Measurements from ENCODE around the gene RAB4A.

RAB4A gene

DNA sequence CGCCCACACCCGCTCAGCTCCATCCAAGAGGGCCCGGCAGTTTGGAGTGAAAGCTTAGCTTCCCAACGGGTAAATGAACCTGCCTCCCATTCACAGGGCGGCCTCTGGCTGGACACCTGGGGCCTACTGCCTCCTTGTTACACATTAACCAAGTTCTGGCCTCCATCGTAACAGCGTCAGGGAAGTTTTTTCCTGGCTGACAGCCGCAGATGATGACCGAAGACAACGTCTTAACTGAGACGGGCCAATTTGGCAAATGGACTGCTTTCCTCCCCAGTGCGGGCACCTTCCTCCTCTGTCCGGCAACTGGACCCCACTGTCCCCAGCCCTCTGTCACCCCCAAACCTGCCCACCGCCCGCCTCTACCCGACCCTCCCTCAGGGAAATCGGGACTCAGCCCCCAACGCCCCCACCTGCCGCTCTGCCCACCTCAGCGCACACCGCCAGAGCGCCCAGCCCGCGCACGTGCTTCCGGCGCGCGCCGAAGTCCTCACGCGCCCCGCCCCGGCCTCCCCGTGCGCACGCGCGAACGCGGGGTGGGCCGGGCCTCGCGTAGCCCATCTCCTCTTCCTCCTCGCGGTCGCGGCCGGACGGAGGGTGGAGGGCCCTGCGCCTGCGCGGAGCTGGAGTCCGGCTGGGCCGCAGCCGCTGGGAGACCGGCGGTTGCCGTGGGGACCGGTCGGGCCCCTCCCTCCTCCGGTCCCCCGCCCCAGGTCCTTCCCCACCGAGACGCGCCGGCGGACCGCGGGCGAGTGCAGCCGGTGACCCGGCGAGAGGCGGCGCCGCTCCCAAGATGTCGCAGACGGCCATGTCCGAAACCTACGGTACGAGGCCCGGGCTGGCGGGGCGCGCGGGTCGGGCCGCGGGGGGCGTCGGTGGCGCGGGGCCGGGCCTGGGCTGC is at the start of gene RAB4A:
RAB4A (plus strand) TSS at position 565 of the 901 bp plus-strand sequence; CDS start at position 794, 229 bp downstream.
- DNase-seq (ENCODE audit: low spot score) = peak; percentile 82

DNA sequence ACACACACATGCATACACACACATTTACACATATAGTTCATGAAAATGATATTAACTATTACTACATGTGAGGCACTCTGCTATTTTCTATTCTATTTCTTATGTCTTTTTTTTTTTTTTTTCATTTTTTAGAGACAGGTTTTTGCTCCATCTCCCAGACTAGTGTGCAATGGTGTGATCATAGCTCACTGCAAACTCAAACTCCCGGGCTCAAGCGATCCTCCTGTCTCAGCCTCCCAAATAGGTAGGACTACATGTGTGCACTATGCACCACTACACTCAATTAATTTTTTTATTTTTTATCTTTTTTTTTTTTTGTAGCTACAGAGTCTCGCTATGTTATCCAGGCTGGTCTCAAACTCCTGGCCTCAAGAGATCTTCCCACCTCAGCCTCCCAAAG is 48.8 kb upstream of the RAB4A start:
- DNase-seq (ENCODE audit: low spot score) = no peak

DNA sequence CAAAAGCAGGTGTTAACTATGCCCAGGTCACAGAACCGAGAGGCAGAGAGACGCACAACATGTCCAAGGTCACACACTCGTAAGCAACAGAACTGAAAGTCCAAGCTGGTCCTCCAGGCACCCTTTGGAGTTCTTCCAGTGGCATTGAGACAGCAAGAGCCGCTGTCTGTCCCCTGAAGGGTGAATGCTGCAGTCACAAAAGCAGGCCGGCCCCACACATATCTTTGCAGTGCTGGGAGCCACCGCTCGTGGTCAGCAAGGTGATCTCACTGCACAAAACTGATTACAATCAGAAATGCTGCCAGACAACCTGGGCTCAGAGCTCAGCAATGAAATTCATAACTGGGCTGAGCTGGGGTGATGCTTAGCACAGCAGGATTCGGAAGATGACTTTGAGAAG is 47.4 kb upstream of the RAB4A start:
- no peak for DNase-seq (ENCODE audit: low spot score)

DNA sequence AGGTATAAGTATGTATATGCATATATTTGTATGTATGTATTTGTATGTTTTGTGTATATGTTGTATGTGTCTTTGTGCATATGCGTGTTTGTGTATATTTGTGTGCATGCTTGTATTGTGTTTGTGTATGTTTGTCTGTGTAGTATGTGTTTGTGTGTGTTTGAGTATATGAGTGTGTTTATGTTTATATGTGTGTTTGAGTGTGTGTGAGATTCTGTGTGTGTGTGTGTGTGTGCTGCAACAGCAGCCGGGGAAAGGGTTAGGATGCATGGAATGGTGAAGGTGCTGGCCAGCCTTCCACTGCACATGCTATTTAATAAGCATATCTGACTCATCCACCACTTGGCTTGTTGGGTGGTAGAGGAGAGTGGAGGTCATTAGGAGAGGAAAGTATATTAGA is 46.6 kb upstream of the RAB4A start:
- DNase-seq (ENCODE audit: low spot score) = no peak

- DNase-seq (ENCODE audit: low spot score) = peak; percentile 52
Measured at GRCh38 chr1:229225331-229225782, 45.6 kb upstream of the RAB4A start.

- no peak for DNase-seq (ENCODE audit: low spot score)
Measured at GRCh38 chr1:229226796-229227195, 44.1 kb upstream of the RAB4A start.

- DNase-seq (ENCODE audit: low spot score) = peak; percentile 81
Measured at GRCh38 chr1:229227298-229227919, 43.5 kb upstream of the RAB4A start.

DNA sequence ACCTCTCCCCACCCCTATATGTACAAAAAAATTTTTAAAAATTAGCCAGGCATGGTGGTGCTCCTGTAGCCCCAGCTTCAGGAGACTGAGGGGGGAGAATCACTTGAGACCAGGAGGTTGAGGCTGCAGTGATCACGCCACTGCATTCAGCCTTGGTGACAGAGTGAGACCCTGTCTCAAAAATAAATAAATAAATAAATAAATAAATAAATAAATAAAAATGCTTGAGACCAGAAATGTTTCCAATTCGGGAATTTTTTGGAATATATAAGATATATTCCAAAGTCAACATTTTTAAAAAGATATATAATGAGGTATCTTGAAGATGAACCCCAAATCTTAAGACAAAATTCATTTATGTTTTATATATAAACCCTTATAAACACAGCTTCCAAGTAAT is 42.4 kb upstream of the RAB4A start:
- no peak for DNase-seq (ENCODE audit: low spot score)

DNA sequence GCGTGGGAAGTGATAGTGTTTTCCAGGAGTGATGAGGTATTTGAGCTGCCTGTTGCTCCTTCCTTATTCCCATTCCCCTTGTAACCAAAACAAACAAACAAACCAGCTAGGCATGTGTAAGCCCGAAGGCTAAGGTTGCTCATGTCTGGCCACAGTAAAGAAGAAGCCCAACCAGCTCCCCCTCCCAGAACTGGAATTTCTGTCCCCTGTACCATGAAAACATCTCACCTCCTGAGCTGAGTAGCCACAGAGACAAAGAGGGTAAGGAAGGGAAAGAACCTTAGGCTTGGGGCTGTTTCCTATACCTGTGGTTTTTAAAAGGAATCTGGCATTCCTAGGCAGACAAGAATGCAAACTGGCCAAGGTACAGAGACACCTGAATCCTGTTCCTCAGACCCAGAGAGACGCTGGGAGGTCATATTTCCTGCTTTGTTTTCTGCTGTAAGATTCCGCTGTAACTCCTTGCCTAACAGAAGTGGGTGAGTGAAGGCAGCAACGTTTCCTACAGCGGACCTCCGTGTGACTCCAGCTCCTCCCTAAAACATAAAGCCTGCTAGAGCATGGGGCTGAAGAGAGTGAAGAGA is 41.7 kb upstream of the RAB4A start:
- DNase-seq (ENCODE audit: low spot score) = no peak

DNA sequence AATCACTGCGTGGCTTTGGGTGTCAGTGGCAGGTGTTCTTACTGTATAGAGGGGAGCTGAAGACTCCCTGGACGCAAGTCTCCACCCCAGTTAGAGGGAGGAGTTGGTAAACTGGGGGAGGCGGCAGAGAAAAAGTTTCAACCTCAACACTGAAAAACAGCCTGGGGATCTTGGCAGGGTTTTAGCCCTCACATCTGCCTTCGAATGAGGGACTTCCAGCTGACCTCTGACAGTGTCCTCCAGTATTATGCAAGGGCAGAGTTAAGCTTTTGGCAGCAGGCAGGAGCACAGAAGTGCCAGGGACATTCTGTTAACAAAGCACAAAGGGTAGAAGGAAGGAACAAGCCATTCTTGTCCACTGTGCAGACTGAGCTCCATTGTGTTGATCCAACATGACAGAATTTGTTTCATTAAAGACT is 41.2 kb upstream of the RAB4A start:
- DNase-seq (ENCODE audit: low spot score) = no peak

GRCh38 chr1:229230140-229230892 is 40.6 kb upstream of the RAB4A start:
- no peak for DNase-seq (ENCODE audit: low spot score)

- no peak for DNase-seq (ENCODE audit: low spot score)
Measured at GRCh38 chr1:229230893-229231753, 39.8 kb upstream of the RAB4A start.

GRCh38 chr1:229231754-229232119 is 39.2 kb upstream of the RAB4A start:
- no peak for DNase-seq (ENCODE audit: low spot score)

DNA sequence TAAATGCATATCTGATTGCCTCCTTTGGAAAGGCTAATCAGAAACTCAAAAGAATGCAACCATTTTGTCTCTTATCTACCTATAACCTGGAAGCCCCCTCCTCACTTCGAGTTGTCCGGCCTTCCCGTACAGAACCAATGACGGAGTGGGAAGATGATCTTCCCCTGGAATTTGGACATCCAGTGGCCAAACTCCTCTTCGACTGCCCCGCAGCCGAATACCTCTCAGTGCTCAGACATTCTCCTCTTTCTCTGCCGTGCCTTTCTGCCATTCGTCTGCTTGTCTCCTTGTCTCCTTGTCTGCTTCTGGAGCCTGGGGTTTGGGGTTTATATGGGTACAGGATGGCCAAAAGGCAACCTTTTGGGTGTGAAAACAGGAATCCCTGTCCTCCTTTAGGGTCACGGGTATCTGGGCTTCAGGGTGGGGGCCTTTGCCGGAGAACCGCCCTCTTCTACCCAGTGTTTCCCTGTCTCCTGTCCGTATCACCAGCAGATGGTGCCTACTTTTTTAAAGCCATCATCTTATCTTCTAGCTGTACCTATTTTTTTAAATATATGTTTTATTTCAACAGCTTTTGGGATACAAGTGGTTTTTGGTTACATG is 35.9 kb upstream of the RAB4A start:
- DNase-seq (ENCODE audit: low spot score) = no peak

DNA sequence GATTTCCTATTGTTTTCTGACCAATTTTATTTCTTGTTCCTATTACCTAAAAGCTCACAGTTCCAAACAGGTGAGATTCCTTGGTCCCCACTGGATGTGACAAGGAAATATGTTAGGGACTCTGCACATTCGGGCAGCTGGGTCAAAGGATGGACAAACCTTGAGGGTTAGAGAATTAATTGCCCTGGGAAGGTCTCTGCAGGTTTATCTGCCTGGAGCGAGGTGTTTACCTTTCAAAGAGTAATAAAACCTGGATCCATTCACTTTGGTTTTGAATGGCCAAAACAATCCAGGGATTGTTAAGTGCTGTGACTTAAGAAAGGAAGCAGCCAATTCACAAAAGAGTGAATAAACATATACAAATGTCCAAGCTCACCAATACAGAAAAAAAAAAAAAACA is 33.6 kb upstream of the RAB4A start:
- no peak for DNase-seq (ENCODE audit: low spot score)

GRCh38 chr1:229238231-229238630 is 32.7 kb upstream of the RAB4A start:
- no peak for DNase-seq (ENCODE audit: low spot score)

DNA sequence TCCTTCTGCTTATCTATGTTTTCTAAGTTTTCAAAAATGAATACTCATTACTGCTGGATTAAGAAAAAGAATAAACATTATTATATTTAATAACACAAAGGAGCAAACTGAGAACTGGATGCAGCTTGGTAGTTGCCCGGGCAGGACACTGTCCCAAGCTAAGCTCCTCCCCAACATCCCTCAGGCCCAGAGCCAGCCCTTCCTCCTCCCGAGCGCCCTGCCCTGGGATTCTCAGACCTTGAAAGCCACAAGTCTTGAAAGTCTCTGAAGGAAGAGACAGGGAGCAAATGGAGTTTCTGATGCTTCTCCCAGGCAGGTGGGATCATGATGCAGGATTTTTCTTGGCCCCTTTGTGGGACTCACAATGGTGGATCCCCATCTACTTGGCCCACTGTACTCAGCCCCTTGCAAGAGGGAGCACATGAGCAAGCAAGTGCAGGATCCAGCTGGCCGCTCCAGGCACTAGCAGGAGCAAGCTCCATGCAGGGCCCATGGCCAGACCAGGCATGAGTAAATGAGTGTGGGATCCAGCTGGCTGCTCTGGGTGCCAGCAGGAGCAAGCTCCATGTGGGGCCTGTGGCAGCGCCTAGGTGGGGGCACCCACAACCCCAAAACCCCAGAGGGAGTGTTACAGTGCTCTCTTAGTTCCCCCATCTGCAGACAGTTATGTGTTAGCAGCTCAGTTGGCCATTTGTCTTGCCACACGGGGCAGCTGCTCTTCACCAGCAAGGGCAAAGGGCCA is 32.1 kb upstream of the RAB4A start:
- no peak for DNase-seq (ENCODE audit: low spot score)

DNA sequence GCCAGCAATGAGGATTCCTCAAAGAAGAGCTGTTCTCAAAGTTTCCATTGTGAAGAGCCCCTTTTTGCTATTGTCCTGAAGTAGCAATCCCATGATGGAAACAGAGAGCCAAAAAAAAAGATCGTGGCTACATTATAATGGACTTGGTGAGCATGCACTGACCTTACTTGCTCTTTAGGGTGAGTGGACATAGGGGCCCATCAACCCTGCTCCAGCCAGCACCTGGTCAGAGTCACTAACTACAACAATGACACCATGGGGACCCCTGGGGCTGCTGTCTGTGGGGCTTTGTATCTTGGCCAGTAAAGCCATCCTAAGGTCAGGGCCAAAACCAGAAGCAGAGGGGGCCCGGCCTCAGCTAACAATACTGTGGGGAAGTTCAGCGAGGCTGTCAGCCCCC is 30.4 kb upstream of the RAB4A start:
- no peak for DNase-seq (ENCODE audit: low spot score)

DNA sequence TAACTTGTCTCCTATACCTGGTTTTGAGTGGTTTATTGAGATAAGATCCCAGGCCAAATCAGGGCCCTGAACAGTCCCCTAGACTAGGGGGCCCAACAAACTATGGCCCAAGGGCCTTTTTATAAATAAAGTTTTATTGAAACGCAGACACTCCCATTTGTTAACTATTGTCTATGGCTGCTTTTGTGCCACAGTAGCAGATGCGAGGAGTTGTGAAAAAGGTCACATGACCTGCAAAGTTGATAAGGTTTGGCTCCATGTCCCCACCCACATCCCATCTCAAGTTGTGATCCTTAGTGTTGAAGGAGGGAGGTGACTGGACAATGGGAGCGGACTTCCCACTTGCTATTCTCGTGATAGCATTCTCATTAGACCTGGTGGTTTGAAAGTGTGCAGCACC is 29.5 kb upstream of the RAB4A start:
- DNase-seq (ENCODE audit: low spot score) = no peak

DNA sequence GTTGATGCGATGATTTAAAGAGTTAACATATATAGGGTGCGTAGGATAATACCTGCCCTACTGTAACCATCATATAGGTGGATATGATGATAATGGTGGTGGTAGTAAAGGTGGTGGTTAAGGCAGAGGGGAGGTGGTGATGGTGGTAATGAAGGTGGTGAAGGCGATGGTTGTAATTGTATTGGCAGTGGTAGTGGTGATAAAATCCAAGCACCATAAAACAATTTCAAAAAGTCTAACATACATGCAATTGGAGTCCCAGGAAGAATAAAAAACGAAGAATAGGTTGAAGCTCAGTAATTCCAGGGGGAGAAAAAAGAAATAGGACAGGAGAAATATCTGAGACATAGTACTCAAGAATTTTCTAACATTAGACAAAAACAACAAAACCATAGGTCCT is 27.3 kb upstream of the RAB4A start:
- no peak for DNase-seq (ENCODE audit: low spot score)
